Measurements from ENCODE around the gene NUP85. TPM values are rescaled to one million over a fixed set of nuclear protein-coding genes. Genes with fewer than 3 reads are reported as not detected.

Gene NUP85
- total RNA-seq, 2 donors from 2014 or later, result 10.3 to 14.3 TPM

DNA sequence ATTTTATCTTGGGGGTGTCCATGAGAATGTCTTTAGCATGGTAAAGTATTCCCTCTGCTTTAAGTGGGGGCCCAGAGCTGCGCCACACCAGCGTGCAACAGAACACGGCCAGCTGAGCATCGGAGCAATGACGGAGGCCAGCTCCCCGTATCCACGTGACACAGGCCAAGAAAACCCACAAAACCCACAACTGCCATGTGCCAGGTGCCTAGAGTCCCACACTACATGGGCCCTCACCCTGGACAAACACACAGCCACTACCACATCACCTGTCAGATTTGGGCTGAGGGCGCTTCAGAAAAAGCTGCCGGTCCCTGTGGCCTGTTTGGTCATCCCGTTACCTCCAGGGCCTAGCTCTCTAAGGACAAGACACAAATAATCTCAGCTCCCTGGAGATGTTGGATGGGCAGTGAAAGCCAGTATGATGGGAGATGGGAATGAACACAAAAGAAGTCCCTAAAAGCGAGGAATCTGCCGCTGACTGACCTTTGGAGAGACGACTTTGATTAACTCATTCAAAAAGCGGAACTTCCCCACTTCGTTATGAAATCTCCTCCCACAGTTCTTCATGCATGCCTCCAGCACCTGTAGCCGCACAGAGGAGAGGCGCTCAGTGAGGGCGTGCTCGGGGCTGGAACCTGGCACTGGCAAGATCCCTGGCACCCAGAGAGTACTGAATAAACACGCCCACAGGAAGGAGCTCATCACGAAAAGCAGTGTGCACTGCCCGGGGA, 38.8 kb downstream of the NUP85 start:
- Histone ChIP-seq H3K9me3 (no peaks in the 10 kb centered on the region), H3K36me3 (peaks cover 72% of the 10 kb centered on the region), H3K27me3 (no peaks in the 10 kb centered on the region), H3K27ac (no peak overlapping the region), H3K4me1 (peaks cover 0 to 3% of the 10 kb centered on the region in 2 donors), H3K4me3 (no peak overlapping the region)
- TF ChIP-seq, protein P1, sequence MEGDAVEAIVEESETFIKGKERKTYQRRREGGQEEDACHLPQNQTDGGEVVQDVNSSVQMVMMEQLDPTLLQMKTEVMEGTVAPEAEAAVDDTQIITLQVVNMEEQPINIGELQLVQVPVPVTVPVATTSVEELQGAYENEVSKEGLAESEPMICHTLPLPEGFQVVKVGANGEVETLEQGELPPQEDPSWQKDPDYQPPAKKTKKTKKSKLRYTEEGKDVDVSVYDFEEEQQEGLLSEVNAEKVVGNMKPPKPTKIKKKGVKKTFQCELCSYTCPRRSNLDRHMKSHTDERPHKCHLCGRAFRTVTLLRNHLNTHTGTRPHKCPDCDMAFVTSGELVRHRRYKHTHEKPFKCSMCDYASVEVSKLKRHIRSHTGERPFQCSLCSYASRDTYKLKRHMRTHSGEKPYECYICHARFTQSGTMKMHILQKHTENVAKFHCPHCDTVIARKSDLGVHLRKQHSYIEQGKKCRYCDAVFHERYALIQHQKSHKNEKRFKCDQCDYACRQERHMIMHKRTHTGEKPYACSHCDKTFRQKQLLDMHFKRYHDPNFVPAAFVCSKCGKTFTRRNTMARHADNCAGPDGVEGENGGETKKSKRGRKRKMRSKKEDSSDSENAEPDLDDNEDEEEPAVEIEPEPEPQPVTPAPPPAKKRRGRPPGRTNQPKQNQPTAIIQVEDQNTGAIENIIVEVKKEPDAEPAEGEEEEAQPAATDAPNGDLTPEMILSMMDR (IDR thresholded peaks at IDR 0.05), result no peak
- no peak for DNase-seq (ENCODE audit: low spot score)

DNA sequence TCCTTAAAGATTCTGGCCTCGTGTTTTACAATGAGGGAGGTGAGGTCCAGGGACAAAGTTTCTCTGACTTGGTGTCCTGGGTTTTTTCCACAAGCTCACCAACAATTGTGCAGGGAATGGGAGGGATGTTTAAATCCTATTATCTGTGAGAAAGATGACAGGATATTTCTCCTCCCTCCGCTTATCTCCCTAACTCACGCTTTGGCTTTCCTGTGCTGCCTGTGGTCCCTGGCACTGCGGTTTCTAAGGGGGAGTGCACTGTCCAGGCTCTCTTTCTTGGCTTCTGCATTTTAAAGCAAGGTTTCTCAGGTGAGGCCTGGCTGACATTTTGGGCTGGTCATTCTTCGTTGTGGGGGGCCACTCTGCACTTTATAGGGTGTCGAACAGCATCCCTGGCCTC, 39.5 kb downstream of the NUP85 start:
- Histone ChIP-seq H3K27ac (no peak overlapping the region), H3K4me3 (no peak overlapping the region), H3K27me3 (no peaks in the 10 kb centered on the region), H3K9me3 (no peaks in the 10 kb centered on the region), H3K36me3 (peaks cover 65% of the 10 kb centered on the region), H3K4me1 (peaks cover 0 to 10% of the 10 kb centered on the region in 2 donors)
- no peak for DNase-seq (ENCODE audit: low spot score)
- TF ChIP-seq, protein P1 (IDR thresholded peaks at IDR 0.05), result no peak

DNA sequence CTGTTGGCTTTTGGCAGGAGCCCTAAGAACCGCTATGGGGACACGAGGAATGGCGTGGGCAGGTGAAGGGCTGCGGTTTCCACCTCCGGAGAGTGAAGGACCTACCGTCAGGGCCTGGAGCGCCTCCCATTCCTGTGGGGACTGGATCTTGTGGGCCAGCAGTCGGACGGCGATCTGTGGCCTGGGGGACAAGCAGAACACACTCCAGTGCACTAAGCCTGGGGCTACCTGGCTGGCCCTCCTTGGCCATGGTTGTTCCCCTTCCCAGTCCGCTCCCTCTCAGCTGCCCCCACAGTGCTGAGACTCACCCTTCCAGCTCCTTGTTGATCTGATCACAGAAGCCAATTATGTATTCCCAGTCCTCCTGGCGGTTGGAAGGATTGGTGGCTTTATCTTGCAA, 40.9 kb downstream of the NUP85 start:
- H3K27me3 ChIP-seq, result no peaks in the 10 kb centered on the region
- no peak overlapping the region for H3K27ac ChIP-seq
- H3K4me3 ChIP-seq, result no peak overlapping the region
- DNase-seq (ENCODE audit: low spot score), result no peak
- peaks cover 51% of the 10 kb centered on the region for H3K36me3 ChIP-seq
- peaks cover 0 to 17% of the 10 kb centered on the region in 2 donors for H3K4me1 ChIP-seq
- H3K9me3 ChIP-seq, result no peaks in the 10 kb centered on the region
- TF ChIP-seq, protein P1 (IDR thresholded peaks at IDR 0.05), result no peak

DNA sequence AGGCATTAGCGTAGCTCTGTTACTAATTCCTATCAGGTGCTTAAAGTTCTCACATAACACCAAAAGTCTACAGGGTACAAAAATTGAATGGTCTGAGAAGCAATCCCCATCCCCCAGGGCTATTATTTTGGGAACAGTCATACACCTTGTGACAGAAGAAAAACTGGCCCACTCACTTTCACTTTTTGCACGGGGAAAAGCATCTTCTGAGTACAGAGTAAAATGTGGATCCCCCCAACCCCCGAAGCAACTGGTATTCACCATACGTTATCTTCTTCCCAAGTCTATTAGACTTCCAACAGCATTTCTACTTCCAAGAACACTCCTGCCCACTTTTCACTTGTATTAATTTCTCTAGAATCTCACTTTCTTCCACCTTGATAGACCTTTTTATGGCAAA, 44.1 kb downstream of the NUP85 start:
- no peak for DNase-seq (ENCODE audit: low spot score)
- TF ChIP-seq, protein P1 (IDR thresholded peaks at IDR 0.05), result no peak
- peaks cover 21% of the 10 kb centered on the region for H3K36me3 ChIP-seq
- no peaks in the 10 kb centered on the region for H3K9me3 ChIP-seq
- no peaks in the 10 kb centered on the region for H3K27me3 ChIP-seq
- peaks cover 0 to 17% of the 10 kb centered on the region in 2 donors for H3K4me1 ChIP-seq
- H3K4me3 ChIP-seq, result peak overlapping the region in 1 of 2 donors; percentile 23
- peak overlapping the region; percentile 32 to 39 for H3K27ac ChIP-seq

DNA sequence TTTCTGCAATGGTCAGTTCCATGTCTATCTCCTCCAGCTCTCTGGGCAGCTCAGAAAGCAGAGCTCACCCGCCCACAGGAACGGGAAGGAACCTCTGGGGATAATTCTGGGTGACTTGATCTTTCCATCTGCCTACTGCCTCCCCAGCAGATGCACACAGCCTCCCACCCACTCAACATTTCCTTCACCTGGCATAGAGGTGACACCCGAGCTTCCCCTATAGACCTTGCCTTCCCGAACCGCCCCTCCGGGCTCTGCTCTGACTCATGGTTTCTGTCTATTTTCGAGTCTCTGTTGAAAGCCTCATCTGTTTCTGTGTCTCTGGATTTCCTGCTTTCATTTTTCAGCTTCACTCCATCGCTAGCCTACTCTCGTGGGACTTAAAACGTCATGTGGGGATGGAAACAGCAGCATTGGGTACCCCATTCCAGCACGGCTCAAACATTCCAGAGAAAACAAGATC, 44.6 kb downstream of the NUP85 start:
- peaks cover 16% of the 10 kb centered on the region for H3K36me3 ChIP-seq

More for the DNA sequence above, 44.6 kb downstream of the NUP85 start:
- peak overlapping the region; percentile 32 to 39 for H3K27ac ChIP-seq
- peaks cover 0 to 17% of the 10 kb centered on the region in 2 donors for H3K4me1 ChIP-seq
- no peaks in the 10 kb centered on the region for H3K9me3 ChIP-seq
- no peaks in the 10 kb centered on the region for H3K27me3 ChIP-seq
- H3K4me3 ChIP-seq, result peak overlapping the region in 1 of 2 donors; percentile 23
- TF ChIP-seq, protein P1 (IDR thresholded peaks at IDR 0.05), result no peak
- DNase-seq (ENCODE audit: low spot score), result no peak
